IMR-90 (cell line): ENCODE results near the gene HERC6. TPM values are rescaled to one million over a fixed set of nuclear protein-coding genes. Genes with fewer than 3 reads are reported as not detected.

Experiments used
- ATAC-seq: fragments of 200-7000 bp; cut with Tn5 transposase; 2 replicates; pipeline ENCODE4 v1.9.1; 2020; ENCODE audit warnings: low read depth, mild to moderate bottlenecking, moderate library complexity
- BruUV-seq: library from RNA; stranded (reverse); fragments of 400-500 nt; replicated peaks from 2 replicates; lab custom pipeline; 2021; lab: Mats Ljungman, UMichigan
- CTCF ChIA-PET: fragments of 300-600 bp; formaldehyde crosslinking; extraction: SDS; loops from one replicate; lab custom pipeline; 2021; ENCODE audit warnings: antibody characterized with exemption; lab: Yijun Ruan, JAX
- POLR2A ChIA-PET: fragments of 300-600 bp; sonication (Branson Sonifier 250); formaldehyde crosslinking; loops from one replicate; lab custom pipeline; 2022; ENCODE audit warnings: antibody characterized with exemption; ENCODE audit not compliant: unreplicated experiment; lab: Charles Lee
- DNase-seq: peaks from one replicate; pipeline ENCODE4 v3.0.0; 2013
- H2AFZ ChIP-seq: replicated peaks from 2 replicates; pipeline ENCODE3; 2013; ENCODE audit warnings: low read length, mild to moderate bottlenecking; ENCODE audit not compliant: poor library complexity
- H2AK5ac ChIP-seq: 2 replicates; pipeline ENCODE4 v1.6.1; 2013; ENCODE audit warnings: low read depth, low read length, inconsistent platforms
- H2AK9ac ChIP-seq: replicated peaks from 2 replicates; pipeline ENCODE3; 2013; ENCODE audit warnings: mild to moderate bottlenecking, low read depth, low read length, moderate library complexity; ENCODE audit not compliant: poor library complexity
- H2BK120ac ChIP-seq: 2 replicates; pipeline ENCODE4 v1.6.1; 2013; ENCODE audit warnings: low read depth, low read length, inconsistent platforms
- H2BK15ac ChIP-seq: 3 replicates; pipeline ENCODE4 v1.6.1; 2013; ENCODE audit warnings: low read depth, low read length, inconsistent platforms
- H2BK20ac ChIP-seq: 2 replicates; pipeline ENCODE4 v1.6.1; 2013; ENCODE audit warnings: low read depth, mild to moderate bottlenecking, inconsistent platforms, low read length, moderate library complexity
- H2BK5ac ChIP-seq: 2 replicates; pipeline ENCODE4 v1.6.1; 2013; ENCODE audit warnings: mild to moderate bottlenecking, low read depth, low read length, inconsistent platforms; ENCODE audit not compliant: poor library complexity, severe bottlenecking
- H3K14ac ChIP-seq: replicated peaks from 2 replicates; pipeline ENCODE4 v1.6.1; 2013; ENCODE audit warnings: low read depth, low read length, inconsistent platforms
- H3K18ac ChIP-seq: 2 replicates; pipeline ENCODE4 v1.6.1; 2013; ENCODE audit warnings: low read depth, low read length, control low read depth
- H3K23ac ChIP-seq: 2 replicates; pipeline ENCODE4 v1.6.1; 2013; ENCODE audit warnings: low read depth, low read length, inconsistent platforms
- H3K27ac ChIP-seq: 2 replicates; pipeline ENCODE4 v1.5.1; 2013; ENCODE audit warnings: mild to moderate bottlenecking, control low read depth, low read length; ENCODE audit not compliant: insufficient read depth
- H3K27me3 ChIP-seq: 2 replicates; pipeline ENCODE4 v1.6.1; 2013; ENCODE audit warnings: low read length; ENCODE audit not compliant: control insufficient read depth, insufficient read depth
- H3K36me3 ChIP-seq: 2 replicates; pipeline ENCODE4 v1.6.1; 2013; ENCODE audit warnings: low read length, mixed read lengths; ENCODE audit not compliant: control insufficient read depth, insufficient read depth
- H3K4ac ChIP-seq: 2 replicates; pipeline ENCODE4 v1.6.1; 2013; ENCODE audit warnings: low read depth, low read length, inconsistent platforms
- H3K4me1 ChIP-seq: 2 replicates; pipeline ENCODE4 v1.6.1; 2013; ENCODE audit warnings: low read length, mixed read lengths; ENCODE audit not compliant: control insufficient read depth, insufficient read depth
- H3K4me2 ChIP-seq: 2 replicates; pipeline ENCODE4 v1.6.1; 2013; ENCODE audit warnings: low read depth, mild to moderate bottlenecking, control low read depth, low read length, moderate library complexity
- H3K4me3 ChIP-seq: 2 replicates; pipeline ENCODE4 v1.5.1; 2013; ENCODE audit warnings: low read depth, mild to moderate bottlenecking, control low read depth, low read length, moderate library complexity; ENCODE audit not compliant: insufficient read depth
- H3K56ac ChIP-seq: 2 replicates; pipeline ENCODE4 v1.6.1; 2013; ENCODE audit warnings: low read length, inconsistent platforms; ENCODE audit not compliant: insufficient read depth; ENCODE audit errors: extremely low read depth
- H3K79me1 ChIP-seq, 2 experiments: 2 replicates each; pipeline ENCODE4 v1.6.1; 2013; ENCODE audit warnings: low read length in 2 of 2, inconsistent platforms in 1 of 2, low read depth in 1 of 2
- H3K9ac ChIP-seq: 2 replicates; pipeline ENCODE4 v1.6.1; 2013; ENCODE audit warnings: low read depth, low read length, control low read depth
- H3K9me1 ChIP-seq: 2 replicates; pipeline ENCODE4 v1.6.1; 2013; ENCODE audit warnings: low read length, inconsistent platforms; ENCODE audit not compliant: insufficient read depth
- H3K9me3 ChIP-seq: 2 replicates; pipeline ENCODE4 v1.6.1; 2013; ENCODE audit warnings: low read length; ENCODE audit not compliant: control insufficient read depth, insufficient read depth
- H4K20me1 ChIP-seq: 2 replicates; pipeline ENCODE4 v1.6.1; 2013; ENCODE audit warnings: low read length, inconsistent platforms; ENCODE audit not compliant: insufficient read depth
- H4K5ac ChIP-seq: 2 replicates; pipeline ENCODE4 v1.6.1; 2013; ENCODE audit warnings: mild to moderate bottlenecking, low read depth, low read length, control low read depth
- H4K8ac ChIP-seq, 2 experiments: 2 replicates each; pipeline ENCODE4 v1.6.1; 2013; ENCODE audit warnings: low read depth in 2 of 2, low read length in 2 of 2, control low read depth in 1 of 2, inconsistent platforms in 1 of 2
- H4K91ac ChIP-seq: 2 replicates; pipeline ENCODE4 v1.6.1; 2013; ENCODE audit warnings: low read depth, low read length, inconsistent platforms; ENCODE audit not compliant: insufficient read depth
- RCOR1 ChIP-seq: IDR thresholded peaks from 2 replicates; pipeline ENCODE4 v1.6.1; 2012; ENCODE audit warnings: mild to moderate bottlenecking, low read length, improper control_type of control experiment; ENCODE audit not compliant: insufficient replicate concordance
- RFX5 ChIP-seq: IDR thresholded peaks from 2 replicates; pipeline ENCODE4 v1.8.0; 2012; ENCODE audit warnings: low read depth, mild to moderate bottlenecking, low read length, moderate library complexity
- dilution Hi-C: fragments of 300-500 bp; cut with HindIII; formaldehyde crosslinking; loops from one replicate; pipeline ENCODE4 v1.14.3; 2018; ENCODE audit warnings: low sequenced_read_pairs; ENCODE audit not compliant: unreplicated experiment
- in situ Hi-C: fragments of 300-500 bp; cut with MboI; formaldehyde crosslinking; loops from 3 replicates; pipeline ENCODE4 v1.14.3; 2019; ENCODE audit warnings: low sequenced_read_pairs, inconsistent platforms, mixed read lengths
- intact Hi-C: fragments of 100-400 bp; cut with micrococcal nuclease; formaldehyde crosslinking; loops from 2 replicates; pipeline ENCODE4 v1.10.0; 2022
- polyA plus RNA-seq, 3 experiments: library from polyadenylated mRNA; depleted of rRNA; stranded (reverse); fragments of >200 nt; gene quantifications; 2 replicates each; pipeline ENCODE4 v1.2.3, GENCODE V29; 2012; ENCODE audit warnings: low replicate concordance in 1 of 3
- total RNA-seq: library from RNA; depleted of rRNA; stranded (reverse); fragments of >200 nt; gene quantifications from 2 replicates; pipeline ENCODE4 v1.2.3, GENCODE V29; 2012
- TF ChIP-seq, protein P1 (sequence below): fragments of 150-350 bp; IDR thresholded peaks from 2 replicates; pipeline ENCODE4 v1.6.1; 2016; ENCODE audit warnings: low read depth, mild to moderate bottlenecking, low read length, moderate library complexity, borderline replicate concordance

Gene HERC6
- total and polyA plus RNA-seq, 2 of the 4 experiments (the other 2 are of a cell fraction): 0.53 to 1.6 TPM

DNA sequence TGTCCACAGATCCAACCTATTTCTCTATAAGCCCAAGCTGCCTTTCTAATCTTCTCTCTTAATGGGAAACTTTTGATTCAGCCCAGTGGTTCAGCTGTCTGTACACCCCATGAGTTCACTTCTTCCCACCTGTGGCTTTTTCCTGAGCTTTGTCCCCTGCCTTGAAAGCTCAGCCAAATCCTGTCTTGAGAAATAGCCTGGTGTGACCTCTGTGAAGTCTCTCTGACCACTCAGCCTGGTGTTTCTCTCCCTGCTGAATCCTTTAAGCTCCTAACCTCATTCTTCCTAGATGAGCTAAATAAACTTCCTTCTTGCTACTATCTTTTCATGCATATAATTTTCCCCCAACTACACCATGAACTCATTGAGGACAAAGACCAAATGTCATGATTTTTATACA is 63.0 kb downstream of the HERC6 start:
- Histone ChIP-seq H3K79me1 (no peaks in the 10 kb centered on the region), H3K27me3 (no peaks in the 10 kb centered on the region; the same call in 1 of the 2 replicates), H4K8ac (no peak overlapping the region), H2BK15ac (no peak overlapping the region), H3K27ac (no peak overlapping the region), H3K9me3 (no peaks in the 10 kb centered on the region), H3K23ac (no peak overlapping the region), H3K4me1 (no peaks in the 10 kb centered on the region), H3K9me1 (no peaks in the 10 kb centered on the region), H3K4ac (no peak overlapping the region), H4K91ac (no peak overlapping the region), H2BK20ac (no peak overlapping the region; the same call in 1 of the 2 replicates), H2AFZ (no peak overlapping the region), H3K36me3 (no peaks in the 10 kb centered on the region), H4K20me1 (no peaks in the 10 kb centered on the region), H4K5ac (no peak overlapping the region), H2AK5ac (no peak overlapping the region), H2AK9ac (no peak overlapping the region), H3K18ac (no peak overlapping the region), H3K9ac (no peak overlapping the region), H3K4me3 (no peak overlapping the region), H3K56ac (no peak overlapping the region), H3K4me2 (no peak overlapping the region), H2BK120ac (no peak overlapping the region), H3K14ac (no peak overlapping the region), H2BK5ac (no peak overlapping the region)
- CTCF ChIA-PET: interaction anchor here (0.6 to 0.9 kb wide), 2 partner anchors 18 to 21 kb away, joined by 3 read pairs; no protein-coding TSS in a partner anchor
- POLR2A ChIA-PET: no interaction called here
- no TSS peak for BruUV-seq
- in situ Hi-C loops: no loop called here
- intact Hi-C loops: no loop called here
- no peak for DNase-seq
- no peak for ATAC-seq
- dilution Hi-C loops: no loop called here
- TF ChIP-seq, protein P1, sequence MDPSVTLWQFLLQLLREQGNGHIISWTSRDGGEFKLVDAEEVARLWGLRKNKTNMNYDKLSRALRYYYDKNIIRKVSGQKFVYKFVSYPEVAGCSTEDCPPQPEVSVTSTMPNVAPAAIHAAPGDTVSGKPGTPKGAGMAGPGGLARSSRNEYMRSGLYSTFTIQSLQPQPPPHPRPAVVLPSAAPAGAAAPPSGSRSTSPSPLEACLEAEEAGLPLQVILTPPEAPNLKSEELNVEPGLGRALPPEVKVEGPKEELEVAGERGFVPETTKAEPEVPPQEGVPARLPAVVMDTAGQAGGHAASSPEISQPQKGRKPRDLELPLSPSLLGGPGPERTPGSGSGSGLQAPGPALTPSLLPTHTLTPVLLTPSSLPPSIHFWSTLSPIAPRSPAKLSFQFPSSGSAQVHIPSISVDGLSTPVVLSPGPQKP: no peak
- TF ChIP-seq RFX5: no peak
- TF ChIP-seq RCOR1: no peak
